ENCODE results near the gene MLPH.

DNA sequence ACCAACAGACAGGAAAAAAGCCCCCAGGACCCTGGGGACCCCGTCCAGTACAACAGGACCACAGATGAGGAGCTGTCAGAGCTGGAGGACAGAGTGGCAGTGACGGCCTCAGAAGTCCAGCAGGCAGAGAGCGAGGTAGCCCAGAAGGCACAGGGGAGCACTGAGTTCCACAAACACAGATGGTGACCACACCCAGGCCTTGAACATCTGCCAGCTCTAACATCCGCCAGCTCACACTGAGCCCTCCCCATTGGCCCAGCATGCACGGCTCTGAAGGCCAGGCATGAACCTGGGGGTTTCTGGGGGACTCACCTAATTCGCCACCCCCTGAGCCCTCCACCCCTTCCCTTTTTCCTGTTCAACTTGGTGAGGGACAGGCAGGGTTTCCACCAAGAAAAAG lies 53.8 kb downstream of the MLPH start:
- no peak for TF ChIP-seq POLR2AphosphoS5 (IDR thresholded peaks at IDR 0.05)
- TF ChIP-seq, protein P1, sequence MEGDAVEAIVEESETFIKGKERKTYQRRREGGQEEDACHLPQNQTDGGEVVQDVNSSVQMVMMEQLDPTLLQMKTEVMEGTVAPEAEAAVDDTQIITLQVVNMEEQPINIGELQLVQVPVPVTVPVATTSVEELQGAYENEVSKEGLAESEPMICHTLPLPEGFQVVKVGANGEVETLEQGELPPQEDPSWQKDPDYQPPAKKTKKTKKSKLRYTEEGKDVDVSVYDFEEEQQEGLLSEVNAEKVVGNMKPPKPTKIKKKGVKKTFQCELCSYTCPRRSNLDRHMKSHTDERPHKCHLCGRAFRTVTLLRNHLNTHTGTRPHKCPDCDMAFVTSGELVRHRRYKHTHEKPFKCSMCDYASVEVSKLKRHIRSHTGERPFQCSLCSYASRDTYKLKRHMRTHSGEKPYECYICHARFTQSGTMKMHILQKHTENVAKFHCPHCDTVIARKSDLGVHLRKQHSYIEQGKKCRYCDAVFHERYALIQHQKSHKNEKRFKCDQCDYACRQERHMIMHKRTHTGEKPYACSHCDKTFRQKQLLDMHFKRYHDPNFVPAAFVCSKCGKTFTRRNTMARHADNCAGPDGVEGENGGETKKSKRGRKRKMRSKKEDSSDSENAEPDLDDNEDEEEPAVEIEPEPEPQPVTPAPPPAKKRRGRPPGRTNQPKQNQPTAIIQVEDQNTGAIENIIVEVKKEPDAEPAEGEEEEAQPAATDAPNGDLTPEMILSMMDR (IDR thresholded peaks at IDR 0.05), result no peak
